ENCODE measurements around the gene ATP2B2. TPM values are rescaled to one million over a fixed set of nuclear protein-coding genes. Genes with fewer than 3 reads are reported as not detected.

The ATP2B2 gene
- total and polyA plus RNA-seq, 2 of the 8 experiments (the other 6 are each of a cell fraction or from before 2014, with no cell fraction given) = 0.14 to 1.2 TPM

DNA sequence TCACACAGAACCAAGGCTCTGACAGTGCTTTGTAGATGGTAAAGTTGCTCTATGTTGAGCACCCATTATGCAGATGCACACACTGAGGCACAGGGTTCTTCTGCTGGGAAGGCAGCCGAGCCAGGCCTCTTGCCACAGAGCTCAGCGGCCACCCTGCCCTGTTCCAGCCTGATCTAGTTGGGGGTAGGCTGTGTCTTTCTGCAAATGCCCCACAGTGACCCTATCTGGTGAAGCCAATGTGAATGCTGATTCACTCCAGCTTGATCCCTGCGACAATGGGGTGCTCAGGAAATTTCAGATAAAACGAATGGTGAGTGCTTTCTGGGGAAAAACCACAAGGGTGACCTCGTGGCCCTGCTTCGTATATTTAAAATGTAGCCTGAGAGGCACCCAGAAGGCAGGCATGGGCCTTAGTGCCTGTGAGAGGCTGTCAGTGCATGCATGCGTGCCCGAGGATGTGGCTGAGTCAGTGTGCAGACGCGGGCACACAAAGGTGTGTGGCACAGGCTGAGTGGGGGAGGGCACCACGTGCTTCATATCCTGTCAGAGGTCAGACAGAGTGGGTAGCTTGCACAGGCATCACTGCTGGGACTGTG lies 85.7 kb downstream of the ATP2B2 start:
- Histone ChIP-seq H3K4ac (replicated peaks; ENCODE audit: insufficient read length, low read depth, low read length) (no peak overlapping the region), H3K56ac (replicated peaks; ENCODE audit: insufficient read length, low read depth, low read length) (no peak overlapping the region), H3K27ac (ENCODE audit: low read depth, low read length) (no peak overlapping the region), H3K4me2 (ENCODE audit: insufficient read depth in 1 of 2, low read depth in 2 of 2, low read length in 2 of 2) (no peak overlapping the region), H2AFZ (ENCODE audit: low read length) (no peak overlapping the region; the same call in 1 of the 2 replicates), H3K4me3 (ENCODE audit: extremely low read depth in 1 of 4, insufficient read depth in 2 of 4, low read depth in 3 of 4, low read length in 4 of 4) (no peak overlapping the region), H3K23ac (ENCODE audit: insufficient read length) (no peak overlapping the region), H4K5ac (ENCODE audit: insufficient read length, low read depth, low read length) (no peak overlapping the region), H3K4me1 (replicated peaks in 1 of 4; ENCODE audit: control insufficient read depth in 3 of 4, insufficient read depth in 4 of 4, low read length in 3 of 4) (no peaks in the 10 kb centered on the region), H3K27me3 (replicated peaks in 1 of 4; ENCODE audit: control insufficient read depth in 3 of 4, extremely low read depth in 1 of 4, insufficient read depth in 3 of 4, low read length in 3 of 4) (no peaks in the 10 kb centered on the region), H3K9me3 (ENCODE audit: insufficient read depth in 2 of 2, low read depth in 1 of 2, low read length in 1 of 2) (no peaks in the 10 kb centered on the region), H2BK5ac (ENCODE audit: low read depth, low read length) (no peak overlapping the region), H2BK15ac (ENCODE audit: low read length) (no peak overlapping the region), H2BK20ac (ENCODE audit: low read length) (no peak overlapping the region), H2BK12ac (ENCODE audit: low read depth, low read length) (no peak overlapping the region), H3K23me2 (ENCODE audit: low read depth, low read length) (no peaks in the 10 kb centered on the region; the same call in 1 of the 2 replicates), H3K9ac (replicated peaks in 1 of 4; ENCODE audit: extremely low read depth in 1 of 4, low read depth in 3 of 4, low read length in 3 of 4) (no peak overlapping the region), H4K20me1 (replicated peaks in 1 of 2; ENCODE audit: control insufficient read depth in 1 of 2, insufficient read depth in 2 of 2, low read length in 2 of 2) (no peaks in the 10 kb centered on the region), H3K18ac (ENCODE audit: extremely low read depth, low read length) (no peak overlapping the region), H3K36me3 (ENCODE audit: control insufficient read depth in 2 of 4, insufficient read depth in 4 of 4, low read length in 3 of 4) (no peaks in the 10 kb centered on the region), H3K14ac (ENCODE audit: insufficient read length) (no peak overlapping the region), H3K79me2 (ENCODE audit: control insufficient read depth in 1 of 2, insufficient read depth in 2 of 2, low read length in 2 of 2) (no peaks in the 10 kb centered on the region), H2AK5ac (ENCODE audit: low read depth, low read length) (no peak overlapping the region), H4K8ac (ENCODE audit: extremely low read depth, insufficient read depth, low read length) (peak overlapping the region; percentile 32; the same call in 1 of the 2 replicates), H3K79me1 (ENCODE audit: low read depth, low read length) (no peaks in the 10 kb centered on the region), H2BK120ac (replicated peaks; ENCODE audit: low read depth, low read length) (no peak overlapping the region), H4K91ac (replicated peaks; ENCODE audit: insufficient read length, low read length) (no peak overlapping the region)
- TF ChIP-seq KDM1A (IDR thresholded peaks at IDR 0.05; ENCODE audit: borderline replicate concordance, low read length) = peak; percentile 53; the same call in 1 of the 2 replicates
- TF ChIP-seq, protein P1, sequence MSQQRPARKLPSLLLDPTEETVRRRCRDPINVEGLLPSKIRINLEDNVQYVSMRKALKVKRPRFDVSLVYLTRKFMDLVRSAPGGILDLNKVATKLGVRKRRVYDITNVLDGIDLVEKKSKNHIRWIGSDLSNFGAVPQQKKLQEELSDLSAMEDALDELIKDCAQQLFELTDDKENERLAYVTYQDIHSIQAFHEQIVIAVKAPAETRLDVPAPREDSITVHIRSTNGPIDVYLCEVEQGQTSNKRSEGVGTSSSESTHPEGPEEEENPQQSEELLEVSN (IDR thresholded peaks at IDR 0.05) = no peak
- FAIRE-seq = no peak
- 89% methylated on average over 11 of the region's 11 CpGs; no CpG with 5 or more reads in 1 of the 2 experiments for WGBS, 2 experiments (ENCODE audit: extremely low coverage in 1 of 2, insufficient coverage in 1 of 2, insufficient read length in 1 of 2, insufficient replicate concordance in 2 of 2, low coverage in 1 of 2, low lambda C conversion rate in 2 of 2, missing lambda C conversion rate in 1 of 2)
- CTCF ChIA-PET (ENCODE audit: partially characterized antibody) = interaction anchor here (0.6 to 8.9 kb wide), 11 partner anchors 11 to 1812 kb away, joined by 3 to 46 read pairs (median 4); no protein-coding TSS in a partner anchor
- POLR2A ChIA-PET (ENCODE audit: partially characterized antibody) = no interaction called here
- DNase-seq (ENCODE audit: low read depth in 1 of 2, low spot score in 2 of 2) = no peak

All from H1 (cell line).